Peyer's patch (tissue), 4 donors: ENCODE data around the gene ARL5A.

Experiments used
- CTCF ChIP-seq, 6 experiments: fragments of 450-650 bp in 4 of 6; fragments of 200-600 bp in 2 of 6; sonication (generic) in 1 of 6; IDR thresholded peaks; one replicate each; pipeline ENCODE4 v1.5.1; 2017 to 2019; ENCODE audit warnings: antibody characterized with exemption in 6 of 6, mild to moderate bottlenecking in 3 of 6, moderate library complexity in 1 of 6
- POLR2A ChIP-seq, 2 donors: fragments of 450-650 bp; IDR thresholded peaks; one replicate each; pipeline ENCODE4 v1.5.1; 2017; ENCODE audit warnings: antibody characterized with exemption in 2 of 2, mild to moderate bottlenecking in 2 of 2, moderate library complexity in 2 of 2

- TF ChIP-seq CTCF (IDR thresholded peaks at IDR 0.05): no peak
- no peak for TF ChIP-seq POLR2A (IDR thresholded peaks at IDR 0.05)
These were observed 71.4 kb downstream of the ARL5A start for GRCh38 chr2:151756820-151757219.
